Subcutaneous abdominal adipose tissue (tissue), 5 donors: ENCODE data around the gene GZMM.
"Not testable (repeated sequence)": the region's sequence is repeated elsewhere in the genome, so short reads cannot be mapped to it uniquely, and the experiment has no call there.

Source experiments
- H3K27ac ChIP-seq: one replicate; pipeline ENCODE4 v1.7.0; 2013; ENCODE audit warnings: low read depth, mild to moderate bottlenecking, inconsistent platforms, low read length, moderate library complexity
- H3K27me3 ChIP-seq, 5 donors: one replicate each; pipeline ENCODE4 v1.7.0; 2013; ENCODE audit warnings: low read length in 5 of 5, inconsistent platforms in 1 of 5; ENCODE audit not compliant: control insufficient read depth in 5 of 5, insufficient read depth in 4 of 5
- H3K36me3 ChIP-seq, 5 donors: one replicate each; pipeline ENCODE4 v1.7.0; 2013; ENCODE audit warnings: low read length in 5 of 5; ENCODE audit not compliant: control insufficient read depth in 5 of 5, insufficient read depth in 5 of 5
- H3K4me1 ChIP-seq, 5 donors: one replicate each; pipeline ENCODE4 v1.7.0; 2013; ENCODE audit warnings: low read length in 5 of 5, mild to moderate bottlenecking in 3 of 5, moderate library complexity in 1 of 5; ENCODE audit not compliant: control insufficient read depth in 5 of 5, insufficient read depth in 5 of 5
- H3K4me3 ChIP-seq, 5 donors: one replicate each; pipeline ENCODE4 v1.7.0; 2013; ENCODE audit warnings: low read length in 5 of 5, low read depth in 1 of 5
- H3K9ac ChIP-seq, 5 donors: one replicate each; pipeline ENCODE4 v1.7.0; 2013; ENCODE audit warnings: low read length in 5 of 5, mild to moderate bottlenecking in 4 of 5, moderate library complexity in 3 of 5
- H3K9me3 ChIP-seq, 5 donors: one replicate each; pipeline ENCODE4 v1.7.0; 2013; ENCODE audit warnings: low read length in 5 of 5; ENCODE audit not compliant: control insufficient read depth in 5 of 5
- donor health status: healthy.
- donor health status: healthy.
- donor health status: healthy.
- donor health status: healthy.
- donor health status: healthy.

The GZMM gene

GRCh38 chr19:583198-583967, 39.5 kb downstream of the GZMM start:
- no peaks in the 10 kb centered on the region for H3K9me3 ChIP-seq
- peaks cover 0 to 17% (median 12%) of the 10 kb centered on the region in 5 donors for H3K4me1 ChIP-seq
- peaks cover 0 to 11% (median 7%) of the 10 kb centered on the region in 5 donors for H3K27me3 ChIP-seq
- no peak overlapping the region for H3K9ac ChIP-seq
- peaks cover 0 to 44% (median 35%) of the 10 kb centered on the region in 5 donors for H3K36me3 ChIP-seq
- H3K27ac ChIP-seq: no peak overlapping the region
- H3K4me3 ChIP-seq: no peak overlapping the region

GRCh38 chr19:583968-584239, 40.1 kb downstream of the GZMM start:
- Histone ChIP-seq H3K9me3 (no peaks in the 10 kb centered on the region), H3K36me3 (peaks cover 0 to 40% (median 35%) of the 10 kb centered on the region in 5 donors), H3K4me1 (peaks cover 0 to 22% (median 12%) of the 10 kb centered on the region in 5 donors), H3K27me3 (peaks cover 5 to 16% (median 12%) of the 10 kb centered on the region in 5 donors), H3K4me3 (no peak overlapping the region), H3K27ac (no peak overlapping the region), H3K9ac (no peak overlapping the region)

- Histone ChIP-seq H3K9ac (no peak overlapping the region), H3K9me3 (no peaks in the 10 kb centered on the region), H3K36me3 (peaks cover 0 to 36% (median 35%) of the 10 kb centered on the region in 5 donors), H3K27ac (no peak overlapping the region), H3K4me1 (peaks cover 0 to 28% (median 14%) of the 10 kb centered on the region in 5 donors), H3K27me3 (peaks cover 10 to 21% (median 18%) of the 10 kb centered on the region in 5 donors), H3K4me3 (no peak overlapping the region)
Observed at GRCh38 chr19:584240-585001, 40.6 kb downstream of the GZMM start.

- Histone ChIP-seq H3K27me3 (peaks cover 10 to 22% (median 18%) of the 10 kb centered on the region in 5 donors), H3K36me3 (peaks cover 0 to 28% (median 27%) of the 10 kb centered on the region in 5 donors), H3K4me1 (peaks cover 0 to 28% (median 14%) of the 10 kb centered on the region in 5 donors)
- H3K9me3 ChIP-seq, H3K9ac ChIP-seq, H3K4me3 ChIP-seq, H3K27ac ChIP-seq: not testable (repeated sequence)
Observed at GRCh38 chr19:585146-585545, 41.3 kb downstream of the GZMM start.

- Histone ChIP-seq H3K9me3 (no peaks in the 10 kb centered on the region), H3K27ac (no peak overlapping the region), H3K4me3 (no peak overlapping the region)
Observed at GRCh38 chr19:585551-586110, 41.8 kb downstream of the GZMM start.

GRCh38 chr19:588093-588740, 44.4 kb downstream of the GZMM start:
- no peaks in the 10 kb centered on the region for H3K9me3 ChIP-seq
- H3K36me3 ChIP-seq: peaks cover 0 to 5% (median 4%) of the 10 kb centered on the region in 5 donors
- H3K9ac ChIP-seq: no peak overlapping the region
- peaks cover 25 to 42% (median 39%) of the 10 kb centered on the region in 5 donors for H3K27me3 ChIP-seq
- peaks cover 0 to 30% (median 15%) of the 10 kb centered on the region in 5 donors for H3K4me1 ChIP-seq
- no peak overlapping the region for H3K27ac ChIP-seq
- H3K4me3 ChIP-seq: no peak overlapping the region

More at GRCh38 chr19:585551-586110, 41.8 kb downstream of the GZMM start:
- H3K27me3 ChIP-seq: peaks cover 10 to 22% (median 19%) of the 10 kb centered on the region in 5 donors
- H3K4me1 ChIP-seq: peaks cover 0 to 28% (median 15%) of the 10 kb centered on the region in 5 donors
- H3K9ac ChIP-seq: no peak overlapping the region
- peaks cover 0 to 23% (median 23%) of the 10 kb centered on the region in 5 donors for H3K36me3 ChIP-seq

- H3K9ac ChIP-seq: no peak overlapping the region
- H3K27me3 ChIP-seq: peaks cover 28 to 45% (median 39%) of the 10 kb centered on the region in 5 donors
- H3K4me3 ChIP-seq: no peak overlapping the region
- no peaks in the 10 kb centered on the region for H3K9me3 ChIP-seq
- no peak overlapping the region for H3K27ac ChIP-seq
- peaks cover 0 to 27% (median 12%) of the 10 kb centered on the region in 5 donors for H3K4me1 ChIP-seq
- no peaks in the 10 kb centered on the region for H3K36me3 ChIP-seq
Observed at GRCh38 chr19:588741-589692, 45.2 kb downstream of the GZMM start.

- Histone ChIP-seq H3K27me3 (peaks cover 32 to 52% (median 42%) of the 10 kb centered on the region in 5 donors), H3K36me3 (no peaks in the 10 kb centered on the region), H3K4me1 (peaks cover 0 to 24% (median 9%) of the 10 kb centered on the region in 5 donors), H3K4me3 (peak within 1 kb of the TSS in 1 of 5 donors; percentile 37), H3K27ac (no peak within 1 kb of the TSS), H3K9me3 (no peaks in the 10 kb centered on the region), H3K9ac (no peak within 1 kb of the TSS)
Observed at GRCh38 chr19:589693-590395, 46.0 kb downstream of the GZMM start, which contains the start of gene HCN2. Gene HCN2, plus strand, starts transcription at chr19:589881. Its CDS starts 65 bp downstream, at chr19:589946.
